GM18502 (cell line): ENCODE results near the gene ZNF536.

ENCODE experiments used
- ATAC-seq: cut with Tn5 transposase; IDR thresholded peaks from one replicate; pipeline ENCODE4 v1.9.1; 2021; ENCODE audit warnings: mild to moderate bottlenecking; ENCODE audit not compliant: unreplicated experiment, poor library complexity

ZNF536 gene

DNA sequence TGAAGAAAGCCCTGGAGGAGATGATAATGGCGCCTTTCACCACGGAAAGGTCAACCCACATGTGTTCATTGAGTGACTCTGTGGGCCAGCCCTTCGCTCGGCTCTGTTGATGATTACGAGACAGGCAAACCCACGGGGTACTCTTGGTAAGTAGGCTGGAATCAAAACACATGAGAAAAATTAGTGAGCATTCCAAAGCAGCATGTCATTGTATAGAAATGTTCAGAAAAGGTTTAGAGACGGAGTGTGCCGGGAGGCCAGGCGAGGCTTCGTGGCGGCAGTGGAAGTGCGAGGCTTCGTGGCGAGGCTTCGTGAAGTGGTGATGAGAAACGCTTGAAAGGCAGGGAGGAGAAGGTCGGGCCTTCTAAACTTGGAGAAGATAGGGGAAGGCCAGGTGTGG is 144.3 kb downstream of the ZNF536 start:
- ATAC-seq, result no peak

DNA sequence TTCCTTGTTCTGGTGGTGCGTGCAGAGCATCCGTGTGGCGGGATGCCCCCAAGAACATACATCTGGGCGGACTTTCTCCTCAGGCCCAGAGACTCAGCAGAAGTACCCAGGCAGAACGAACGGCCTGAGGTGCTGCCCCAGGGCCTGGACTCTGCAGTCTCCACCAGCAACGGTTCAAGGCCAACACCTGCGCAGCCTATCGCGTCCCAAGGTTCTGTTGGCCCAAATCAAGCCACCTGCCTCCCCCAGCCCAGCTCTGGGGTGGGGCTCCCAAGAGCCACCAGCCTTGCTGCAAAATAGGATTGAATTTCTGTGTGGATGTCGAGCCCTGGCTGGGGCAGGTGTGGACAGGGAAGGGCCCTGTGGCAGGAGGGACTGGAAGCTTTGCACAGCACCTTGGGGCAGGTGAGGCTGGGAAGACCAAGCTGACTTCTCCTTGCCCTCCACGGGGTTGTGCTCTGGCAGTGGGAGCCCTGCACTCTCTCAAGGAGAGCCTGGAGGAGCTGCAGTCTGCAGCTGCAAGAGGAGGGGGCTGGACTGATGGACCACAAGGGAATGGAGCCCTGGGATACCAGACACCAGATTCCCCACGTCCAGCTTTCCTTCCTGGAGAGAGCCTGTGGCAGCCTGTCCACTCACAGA is 146.9 kb downstream of the ZNF536 start:
- no peak for ATAC-seq

DNA sequence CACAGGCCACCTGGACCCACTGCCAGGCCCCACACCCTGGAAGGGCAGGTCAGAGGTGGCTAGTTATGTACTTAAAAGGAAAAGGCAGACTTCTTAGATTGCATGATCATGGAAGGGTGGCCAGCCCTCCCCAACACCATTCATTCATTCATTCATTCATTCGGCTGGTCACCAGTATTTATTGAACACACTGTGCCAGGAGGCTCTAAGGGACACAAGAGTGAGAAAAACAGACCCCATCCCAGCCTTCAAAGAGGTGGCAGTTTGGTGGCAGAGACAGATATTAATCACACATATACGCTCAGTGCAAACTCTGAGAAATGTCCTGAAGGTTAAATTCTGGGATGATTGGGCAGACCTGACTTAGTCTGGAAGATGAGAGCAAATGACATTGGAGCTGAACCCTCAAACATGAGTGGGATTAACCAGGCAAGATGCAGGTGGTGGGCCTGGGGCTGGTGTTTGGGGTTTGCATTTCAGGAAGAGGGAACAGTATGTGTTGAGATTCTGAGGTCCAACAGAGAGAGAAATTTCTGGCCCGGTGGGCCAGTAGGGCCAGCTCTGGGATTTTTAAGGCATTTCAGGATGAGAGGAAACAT is 147.5 kb downstream of the ZNF536 start:
- no peak for ATAC-seq

DNA sequence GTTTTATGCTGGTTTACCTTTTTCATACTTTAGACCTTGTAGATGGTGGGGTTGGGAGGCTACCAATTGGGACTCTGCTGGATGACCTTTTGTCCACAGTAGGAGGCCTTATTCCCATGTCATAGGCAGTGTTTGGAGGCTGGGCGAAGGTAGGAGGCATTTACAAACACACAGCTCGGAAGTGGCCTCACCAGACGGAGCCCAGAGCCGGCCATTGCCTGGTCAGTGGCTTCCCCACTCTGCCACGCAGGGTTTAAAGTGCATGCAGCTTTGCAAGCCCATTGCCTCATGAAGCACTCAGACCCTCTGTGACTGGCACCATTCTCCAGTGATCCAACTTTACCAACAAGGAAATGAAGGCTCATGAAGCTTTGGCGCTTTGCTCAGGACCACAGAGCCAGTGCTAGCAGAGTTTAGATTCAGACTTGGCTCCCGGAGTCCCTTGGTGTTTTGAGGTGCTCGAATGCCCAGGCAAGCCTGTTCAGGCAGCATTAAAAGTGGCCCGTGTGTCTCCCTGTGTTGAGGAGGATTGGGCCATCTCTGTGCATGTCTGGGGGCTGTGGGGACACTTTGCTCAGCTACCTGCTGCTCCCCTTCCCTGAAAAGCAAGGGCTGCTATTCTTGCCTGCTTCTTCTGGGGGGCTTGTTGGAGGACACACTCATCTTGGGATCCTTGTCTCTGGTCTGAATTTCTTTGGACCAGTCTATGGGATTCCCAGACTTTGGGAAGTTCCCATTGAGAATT is 148.7 kb downstream of the ZNF536 start:
- no peak for ATAC-seq

- no peak for ATAC-seq
Observed at GRCh38 chr19:30521937-30522336, 149.8 kb downstream of the ZNF536 start.

- no peak for ATAC-seq
Observed at GRCh38 chr19:30522341-30522740, 150.2 kb downstream of the ZNF536 start.

DNA sequence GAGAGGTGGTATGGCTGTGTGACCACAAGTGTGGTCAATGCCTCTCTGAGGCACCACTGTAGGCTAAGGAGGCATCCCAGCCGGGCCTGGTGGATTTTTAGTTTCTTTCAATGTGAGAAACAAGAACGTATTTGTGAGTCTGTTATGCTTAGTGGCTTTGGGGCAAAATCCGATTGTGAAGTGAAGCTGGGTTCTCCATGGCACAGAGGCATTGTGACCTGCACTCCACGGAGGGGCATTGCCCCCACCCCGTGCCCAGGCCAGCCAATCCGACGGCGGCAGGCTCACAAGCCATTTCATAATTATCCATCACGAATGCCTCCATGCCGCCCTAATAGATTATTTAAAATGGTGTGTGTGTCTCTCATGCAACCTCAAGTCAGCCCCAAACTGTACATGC is 151.6 kb downstream of the ZNF536 start:
- no peak for ATAC-seq

DNA sequence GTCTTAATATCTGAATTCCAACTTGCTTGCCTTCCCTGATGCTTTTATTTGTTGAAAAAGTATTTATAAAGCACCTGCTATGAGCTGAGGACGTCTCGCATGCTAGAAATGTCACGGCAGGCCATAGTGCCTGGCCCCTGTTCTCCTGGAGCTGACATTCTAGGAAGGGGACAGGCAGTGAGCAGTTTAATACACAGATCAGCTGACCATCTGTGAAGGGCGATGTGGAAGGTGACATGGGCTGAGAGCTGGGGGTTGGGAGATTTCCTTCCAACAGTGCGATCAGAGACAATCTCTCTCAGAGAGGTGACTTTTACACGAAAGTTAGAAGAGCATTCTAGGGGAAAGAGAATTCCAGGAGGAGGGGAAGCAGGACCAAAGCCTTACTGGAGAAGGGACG is 153.2 kb downstream of the ZNF536 start:
- no peak for ATAC-seq

DNA sequence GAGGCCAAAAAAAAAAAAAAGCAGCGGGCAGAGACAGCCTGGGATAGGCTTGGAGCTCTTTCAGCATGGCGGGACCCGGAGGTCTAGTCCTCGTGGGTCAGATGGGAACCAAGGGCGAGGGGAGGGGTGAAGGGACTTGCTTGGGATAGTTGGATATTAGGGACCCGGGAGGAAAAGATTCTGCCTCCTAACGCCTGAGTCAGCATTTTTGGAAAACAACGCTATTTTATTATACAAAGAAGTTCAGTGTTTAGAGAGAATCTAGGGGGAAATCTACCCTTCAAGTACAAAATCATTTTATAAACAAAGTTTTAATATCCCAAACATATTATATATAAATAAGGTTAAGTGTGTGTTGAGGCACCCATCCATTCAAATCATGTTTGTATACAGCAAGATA is 156.7 kb downstream of the ZNF536 start:
- no peak for ATAC-seq

- no peak for ATAC-seq
Observed at GRCh38 chr19:30529876-30530275, 157.7 kb downstream of the ZNF536 start.

DNA sequence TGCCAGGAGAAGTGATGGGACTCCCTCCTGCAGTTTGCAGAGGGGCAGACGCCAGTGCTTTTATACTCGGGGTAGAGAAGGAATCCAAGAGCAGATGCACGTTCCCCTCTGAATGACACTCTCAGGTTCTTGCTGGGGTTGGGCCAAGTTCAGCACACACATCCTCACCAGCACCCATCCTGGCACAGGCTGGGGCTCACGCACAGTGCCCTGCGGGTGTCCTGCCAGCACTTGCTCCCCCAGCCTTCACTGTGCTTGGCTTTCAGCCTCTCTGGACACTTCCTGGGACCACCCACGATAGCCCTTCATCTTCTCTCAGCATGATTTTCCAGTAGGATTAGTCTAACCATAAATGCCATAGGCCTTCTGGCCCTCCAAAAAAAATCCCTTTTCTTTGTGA is 158.6 kb downstream of the ZNF536 start:
- no peak for ATAC-seq

DNA sequence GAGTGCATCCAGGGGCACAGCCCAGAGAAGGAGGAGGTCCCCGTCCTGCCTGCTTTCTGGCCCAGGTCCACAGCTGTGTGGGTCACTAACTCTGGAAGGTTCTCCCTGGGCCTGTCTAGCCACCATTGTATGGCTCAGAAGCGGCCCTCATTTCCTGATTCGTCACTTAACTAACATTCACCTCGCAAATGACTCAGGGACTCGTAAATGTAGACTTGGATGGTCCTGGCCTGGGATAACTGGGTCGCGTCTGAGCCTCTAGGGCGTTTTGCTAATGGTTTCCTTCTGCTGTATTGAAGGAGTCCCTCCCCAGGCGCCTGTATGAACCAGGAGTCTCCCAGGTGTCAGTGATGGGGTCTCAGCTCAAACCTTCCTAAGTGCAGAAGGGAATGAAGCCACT is 162.8 kb downstream of the ZNF536 start:
- no peak for ATAC-seq

GRCh38 chr19:30536975-30537374 is 164.8 kb downstream of the ZNF536 start:
- no peak for ATAC-seq

DNA sequence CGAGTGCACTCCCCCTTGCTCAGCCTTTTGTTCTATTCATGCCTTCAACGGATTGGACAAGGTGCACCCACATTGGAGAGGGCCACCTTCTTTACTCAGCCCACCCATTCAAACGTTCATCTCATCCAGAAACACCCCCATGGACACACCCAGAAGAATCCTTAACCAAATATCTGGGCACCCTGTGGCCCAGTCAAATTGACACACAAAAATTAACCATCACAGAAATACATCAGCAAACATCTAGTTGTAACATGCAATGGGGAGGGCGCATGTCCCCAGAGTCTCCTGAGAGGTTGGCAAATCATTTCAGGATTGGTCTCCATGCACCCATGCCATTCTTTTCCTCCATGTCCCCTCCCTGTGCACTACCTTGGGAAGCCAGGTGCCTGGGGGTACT is 167.1 kb downstream of the ZNF536 start:
- no peak for ATAC-seq

- no peak for ATAC-seq
Observed at GRCh38 chr19:30539981-30540380, 167.8 kb downstream of the ZNF536 start.

GRCh38 chr19:30540761-30541160 is 168.6 kb downstream of the ZNF536 start:
- no peak for ATAC-seq

DNA sequence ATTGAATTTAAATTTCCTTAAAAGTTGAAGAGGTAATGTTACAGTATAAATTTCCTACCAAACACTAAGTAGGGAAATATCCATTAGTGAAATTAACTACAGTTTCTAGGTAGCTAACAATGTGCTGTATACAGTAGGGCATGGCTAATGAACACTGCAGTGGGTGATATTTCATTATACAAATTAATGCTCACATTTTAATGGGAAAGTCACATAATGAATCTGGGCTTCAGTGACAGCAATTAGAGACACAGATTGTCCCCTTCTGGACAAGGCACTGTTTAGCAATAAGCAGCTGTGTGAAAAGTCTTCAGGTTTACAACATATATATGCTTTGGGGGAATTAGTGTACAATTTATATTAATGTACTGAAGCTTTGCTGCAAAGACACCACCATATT is 169.4 kb downstream of the ZNF536 start:
- no peak for ATAC-seq

DNA sequence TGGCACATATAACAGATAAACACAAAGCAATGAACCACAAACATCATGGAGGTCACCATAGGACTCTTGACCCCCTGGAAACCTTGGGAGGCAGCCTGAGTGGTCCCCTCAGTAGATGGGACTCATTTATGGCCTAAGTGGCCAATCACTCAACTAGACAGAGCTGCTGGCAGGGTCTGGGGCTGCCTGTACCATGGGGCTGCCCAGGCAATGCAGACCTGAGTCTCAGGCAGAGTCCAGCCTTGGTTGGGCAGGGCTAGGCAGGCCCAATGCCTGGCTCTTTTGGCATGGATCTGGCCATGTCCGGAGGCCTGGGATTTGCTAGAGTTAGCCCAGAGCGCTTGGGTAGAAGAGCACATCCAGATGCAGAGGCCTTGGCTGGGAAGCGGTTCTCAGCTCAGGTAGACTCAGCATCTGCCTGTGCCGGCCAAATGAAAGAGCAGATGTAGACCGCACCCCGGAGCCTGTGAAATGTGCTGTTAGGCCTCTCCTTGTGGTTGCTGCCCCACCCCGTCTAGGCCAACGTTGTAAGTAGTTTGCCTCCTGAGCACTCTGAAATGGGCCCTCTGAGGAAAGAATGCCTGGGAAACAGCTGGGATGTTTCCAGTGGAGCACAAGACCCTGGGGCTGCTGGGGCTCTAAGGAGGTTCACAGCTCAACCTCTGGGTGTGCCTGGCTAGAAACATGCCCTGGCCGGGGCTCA is 171.2 kb downstream of the ZNF536 start:
- no peak for ATAC-seq

GRCh38 chr19:30545752-30546151 is 173.6 kb downstream of the ZNF536 start:
- ATAC-seq, result no peak

GRCh38 chr19:30546332-30546731 is 174.1 kb downstream of the ZNF536 start:
- no peak for ATAC-seq

GRCh38 chr19:30547246-30547645 is 175.1 kb downstream of the ZNF536 start:
- ATAC-seq, result no peak
